Lung (tissue), 12 donors: ENCODE measurements around the gene DUSP16. TPM values are rescaled to one million over a fixed set of nuclear protein-coding genes. Genes with fewer than 3 reads are reported as not detected.

ENCODE experiments used
- ATAC-seq: fragments of 200-7000 bp; cut with Tn5 transposase; one replicate; pipeline ENCODE4 v1.9.1; 2020; ENCODE audit warnings: moderate number of reproducible peaks; ENCODE audit not compliant: insufficient read depth, low FRiP score
- DNase-seq, 3 donors: peaks; one replicate each; pipeline ENCODE4 v3.0.0-alpha.2; 2013 to 2017
- H3K27ac ChIP-seq, 2 donors: one replicate each; pipeline ENCODE4 v1.5.1; 2013; ENCODE audit warnings: mild to moderate bottlenecking in 2 of 2, moderate library complexity in 2 of 2, control low read depth in 1 of 2, inconsistent platforms in 1 of 2, low read depth in 1 of 2, low read length in 1 of 2
- H3K27me3 ChIP-seq, 3 donors: one replicate each; pipeline ENCODE4 v1.5.1; 2013; ENCODE audit warnings: low read length in 2 of 3; ENCODE audit not compliant: control insufficient read depth in 3 of 3, insufficient read depth in 3 of 3
- H3K36me3 ChIP-seq, 4 donors: one replicate each; pipeline ENCODE4 v1.5.1; 2013; ENCODE audit warnings: low read length in 4 of 4, mild to moderate bottlenecking in 1 of 4, moderate library complexity in 1 of 4; ENCODE audit not compliant: control insufficient read depth in 4 of 4, insufficient read depth in 4 of 4
- H3K4me1 ChIP-seq, 5 donors: one replicate each; pipeline ENCODE4 v1.5.1; 2013; ENCODE audit warnings: low read length in 5 of 5, mild to moderate bottlenecking in 2 of 5, moderate library complexity in 1 of 5; ENCODE audit not compliant: control insufficient read depth in 5 of 5, insufficient read depth in 5 of 5
- H3K4me3 ChIP-seq: one replicate; pipeline ENCODE4 v1.5.1; 2013; ENCODE audit warnings: mild to moderate bottlenecking, control low read depth, moderate library complexity
- H3K9ac ChIP-seq, 2 donors: one replicate each; pipeline ENCODE4 v1.5.1; 2013; ENCODE audit warnings: low read length in 2 of 2, control low read depth in 1 of 2; ENCODE audit not compliant: insufficient read depth in 1 of 2
- H3K9me3 ChIP-seq, 4 donors: one replicate each; pipeline ENCODE4 v1.5.1; 2013; ENCODE audit warnings: low read length in 3 of 4, mild to moderate bottlenecking in 1 of 4, moderate library complexity in 1 of 4; ENCODE audit not compliant: control insufficient read depth in 4 of 4, insufficient read depth in 3 of 4
- WGBS, 2 donors: extraction: QIAGEN DNeasy Blood & Tissue Kit; methylation state at CpG; one replicate each; pipeline ENCODE4 v1.1.7; 2013; 5-methylcytosine and 5-hydroxymethylcytosine counted together
- polyA plus RNA-seq, 2 donors: library from polyadenylated mRNA; stranded (reverse); fragments of 200-250 nt; gene quantifications; one replicate each; pipeline ENCODE4 v1.2.1, GENCODE V29; 2013
- total RNA-seq, 2 donors: library from RNA; depleted of rRNA in 1 of 2; stranded (reverse); fragments of >200 nt in 1 of 2; gene quantifications; one replicate each; pipeline ENCODE4 v1.2.1, GENCODE V29; 2014 to 2021
- TF ChIP-seq, protein P1 (sequence below): IDR thresholded peaks from 2 replicates; pipeline ENCODE4 v1.5.1; 2012; ENCODE audit warnings: mild to moderate bottlenecking; ENCODE audit errors: control extremely low read depth, extremely low read depth
- donor health status: control.
- donor health status: control.
- donor health status: Bipolar disorder and iron deficiency.
- donor health status: healthy.
- donor health status: DM: yes; HTN: yes; CAD: no.

DUSP16 gene
- total and polyA plus RNA-seq, 4 donors = 11.1 to 40.0 (median 25.8) TPM

DNA sequence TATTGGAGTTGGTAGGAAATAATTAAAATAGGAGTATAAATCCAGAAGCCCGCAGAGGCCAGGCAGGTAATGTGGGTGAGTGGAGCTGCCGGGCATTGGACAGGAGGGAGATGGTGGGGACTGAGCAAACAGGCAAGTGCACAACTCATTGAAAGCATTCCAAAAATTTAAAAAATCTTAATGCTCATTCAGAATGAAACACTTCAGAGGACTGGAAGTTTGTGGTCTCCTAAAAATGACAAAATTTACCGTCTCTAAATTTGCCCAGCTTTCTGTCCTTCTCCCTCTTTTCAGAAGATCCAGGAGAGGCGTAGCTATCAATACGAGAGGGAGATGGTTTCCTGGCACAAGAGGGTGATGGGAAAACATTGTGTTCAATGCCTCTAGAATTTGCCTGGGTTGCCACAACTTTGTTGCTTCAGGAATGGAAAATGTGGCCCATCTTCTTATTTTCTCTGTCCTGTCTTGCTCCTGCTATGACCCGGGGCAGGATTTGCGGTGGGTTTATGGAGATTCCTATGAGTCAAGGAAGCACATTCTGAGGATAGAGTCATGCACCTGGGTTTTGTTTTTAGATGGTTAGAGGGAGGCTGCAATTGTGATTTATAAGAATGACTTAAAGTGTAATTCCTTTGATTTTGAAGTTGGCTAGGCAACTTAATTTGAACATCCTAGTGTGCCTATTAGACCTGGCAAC, 133.6 kb downstream of the DUSP16 start:
- TF ChIP-seq, protein P1, sequence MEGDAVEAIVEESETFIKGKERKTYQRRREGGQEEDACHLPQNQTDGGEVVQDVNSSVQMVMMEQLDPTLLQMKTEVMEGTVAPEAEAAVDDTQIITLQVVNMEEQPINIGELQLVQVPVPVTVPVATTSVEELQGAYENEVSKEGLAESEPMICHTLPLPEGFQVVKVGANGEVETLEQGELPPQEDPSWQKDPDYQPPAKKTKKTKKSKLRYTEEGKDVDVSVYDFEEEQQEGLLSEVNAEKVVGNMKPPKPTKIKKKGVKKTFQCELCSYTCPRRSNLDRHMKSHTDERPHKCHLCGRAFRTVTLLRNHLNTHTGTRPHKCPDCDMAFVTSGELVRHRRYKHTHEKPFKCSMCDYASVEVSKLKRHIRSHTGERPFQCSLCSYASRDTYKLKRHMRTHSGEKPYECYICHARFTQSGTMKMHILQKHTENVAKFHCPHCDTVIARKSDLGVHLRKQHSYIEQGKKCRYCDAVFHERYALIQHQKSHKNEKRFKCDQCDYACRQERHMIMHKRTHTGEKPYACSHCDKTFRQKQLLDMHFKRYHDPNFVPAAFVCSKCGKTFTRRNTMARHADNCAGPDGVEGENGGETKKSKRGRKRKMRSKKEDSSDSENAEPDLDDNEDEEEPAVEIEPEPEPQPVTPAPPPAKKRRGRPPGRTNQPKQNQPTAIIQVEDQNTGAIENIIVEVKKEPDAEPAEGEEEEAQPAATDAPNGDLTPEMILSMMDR = no peak
- no peaks in the 10 kb centered on the region for H3K9me3 ChIP-seq
- no peak overlapping the region for H3K4me3 ChIP-seq
- H3K4me1 ChIP-seq = peaks cover 6 to 44% (median 20%) of the 10 kb centered on the region in 5 donors
- H3K27me3 ChIP-seq = no peaks in the 10 kb centered on the region
- 80 to 86% methylated on average over 7 of the region's 7 CpGs for WGBS, 2 donors
- no peak overlapping the region for H3K9ac ChIP-seq
- no peak overlapping the region for H3K27ac ChIP-seq
- DNase-seq (no peak), ATAC-seq (no peak)
- no peaks in the 10 kb centered on the region for H3K36me3 ChIP-seq

DNA sequence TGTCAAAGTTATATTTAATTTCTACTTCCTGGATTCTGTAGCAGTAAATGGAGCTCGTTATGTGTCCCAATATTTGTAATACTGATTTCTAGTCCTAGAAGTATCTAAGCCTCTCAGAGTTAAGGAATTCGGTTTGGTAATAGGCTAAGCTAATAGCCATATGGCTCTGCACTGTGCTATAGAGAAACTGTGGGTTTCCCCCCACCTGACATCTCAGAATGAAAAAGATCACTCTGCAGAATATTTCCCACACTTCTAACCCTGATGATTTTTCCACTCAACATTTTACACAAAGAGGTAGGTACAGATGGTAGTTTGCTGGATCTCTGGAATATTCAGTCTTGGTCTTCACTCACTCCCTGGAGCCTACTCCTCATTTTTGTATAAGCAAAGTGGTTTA, 134.6 kb downstream of the DUSP16 start:
- Histone ChIP-seq H3K27me3 (no peaks in the 10 kb centered on the region), H3K9ac (no peak overlapping the region), H3K9me3 (no peaks in the 10 kb centered on the region), H3K4me1 (peaks cover 3 to 34% (median 10%) of the 10 kb centered on the region in 5 donors), H3K27ac (no peak overlapping the region), H3K36me3 (no peaks in the 10 kb centered on the region), H3K4me3 (no peak overlapping the region)
- WGBS, 2 donors = 50 to 66% methylated on average over 2 of the region's 2 CpGs
- ATAC-seq (no peak), DNase-seq (no peak)
- TF ChIP-seq, protein P1 = no peak

DNA sequence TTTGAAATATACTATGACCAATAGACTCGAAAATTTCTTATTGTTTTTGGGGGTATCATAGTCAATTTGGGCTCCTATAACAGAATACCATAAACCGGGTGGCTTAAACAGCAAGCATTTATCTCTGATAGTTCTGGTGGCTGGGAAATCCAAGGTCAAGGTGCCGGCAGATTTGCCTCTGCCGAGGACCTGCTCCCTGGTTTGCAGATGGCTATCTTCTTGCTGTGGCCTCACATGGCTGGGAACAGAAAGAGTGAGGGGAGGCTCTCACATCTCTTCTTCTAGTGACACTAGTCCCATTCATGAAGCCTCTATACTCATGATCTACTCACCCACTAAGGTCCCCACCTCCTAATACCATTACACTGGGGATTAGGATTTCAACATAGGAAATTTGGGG, 135.1 kb downstream of the DUSP16 start:
- 95 to 99% methylated on average over 4 of the region's 4 CpGs for WGBS, 2 donors
- no peak for ATAC-seq

More for the DNA sequence above, 135.1 kb downstream of the DUSP16 start:
- peak overlapping the region in 1 of 2 donors; percentile 7 for H3K27ac ChIP-seq
- TF ChIP-seq, protein P1 = no peak
- peaks cover 1 to 29% (median 6%) of the 10 kb centered on the region in 5 donors for H3K4me1 ChIP-seq
- no peaks in the 10 kb centered on the region for H3K9me3 ChIP-seq
- H3K27me3 ChIP-seq = no peaks in the 10 kb centered on the region
- H3K4me3 ChIP-seq = no peak overlapping the region
- DNase-seq = no peak
- H3K36me3 ChIP-seq = no peaks in the 10 kb centered on the region
- H3K9ac ChIP-seq = no peak overlapping the region
